ENCODE results near the gene SLC12A5. TPM values are rescaled to one million over a fixed set of nuclear protein-coding genes. Genes with fewer than 3 reads are reported as not detected.

SLC12A5 gene
- polyA plus RNA-seq (2011; rRNA removed) (3.0 and 3.5 TPM in 2 replicates), polyA plus RNA-seq (2017; fragmentation: RNase III; extraction: RNeasy Plus Mini Kit Qiagen cat#74134 plus additional on column Dnase treatment) (10.8 to 11.7 TPM (median 11.5 TPM) in 3 replicates), polyA minus RNA-seq (2011; rRNA and poly(A)+ RNA removed) (2.9 and 4.9 TPM in 2 replicates)
- polyA plus RNA-seq (2012; cell fraction: cytosol; rRNA removed): 12.7 and 14.6 TPM in 2 replicates
- 6.4 and 6.7 TPM in 2 replicates for polyA plus RNA-seq (2012; cell fraction: nucleus; rRNA removed)

GRCh38 chr20:46028772-46029371, at the start of gene SLC12A5:
SLC12A5 (plus strand) TSS chr20:46029215; CDS start chr20:46029345, 130 bp downstream.
- no peaks in the 10 kb centered on the region for H3K4me1 ChIP-seq
- ATAC-seq (no peak), FAIRE-seq (no peak), DNase-seq (ENCODE audit: low read depth in 1 of 2, low spot score in 1 of 2) (no peak)
- ChIA-PET CTCF (interaction anchor here (0.7 to 2.1 kb wide), 7 partner anchors 13 to 319 kb away, joined by 3 to 10 read pairs (median 4); no protein-coding TSS in a partner anchor), POLR2A (no interaction called here)
- TF ChIP-seq EHF (CRISPR knock-in tag; IDR thresholded peaks at IDR 0.05) (no peak), JUNB (IDR thresholded peaks at IDR 0.05) (no peak), BHLHE40 (IDR thresholded peaks at IDR 0.05; ENCODE audit: low read depth, low read length) (no peak)
- WGBS (ENCODE audit: missing lambda C conversion rate): 61% methylated on average over 51 of the region's 56 CpGs
- H3K27ac ChIP-seq: no peak within 1 kb of the TSS
- no peak within 1 kb of the TSS for H3K4me3 ChIP-seq
- H3K9me3 ChIP-seq: no peaks in the 10 kb centered on the region
- H3K4me2 ChIP-seq: no peak within 1 kb of the TSS

- DNase-seq (ENCODE audit: low read depth in 1 of 2, low spot score in 1 of 2): no peak
- FAIRE-seq: no peak
- TF ChIP-seq RCOR1 (IDR thresholded peaks at IDR 0.05; ENCODE audit: low read depth, low read length) (no peak), TFCP2L1 (CRISPR knock-in tag; IDR thresholded peaks at IDR 0.05) (no peak), REST (IDR thresholded peaks at IDR 0.05) (no peak), HOXB5 (CRISPR knock-in tag; IDR thresholded peaks at IDR 0.05) (no peak), JUNB (IDR thresholded peaks at IDR 0.05) (no peak), JUN (IDR thresholded peaks at IDR 0.05) (no peak), KDM1A (IDR thresholded peaks at IDR 0.05; ENCODE audit: low read depth) (no peak), ZSCAN20 (CRISPR knock-in tag; IDR thresholded peaks at IDR 0.05) (no peak)
- H3K4me1 ChIP-seq: peaks cover 5% of the 10 kb centered on the region
- H3K9me3 ChIP-seq: no peaks in the 10 kb centered on the region
- ChIA-PET CTCF (interaction anchor here (0.6 to 5.7 kb wide), 5 partner anchors 10 to 355 kb away, joined by 3 to 42 read pairs (median 7); no protein-coding TSS in a partner anchor), POLR2A (interaction anchor here (1.0 kb wide), 1 partner anchor 9 kb away, joined by 3 read pairs; the partner anchor contains the start of gene ZNF335)
- WGBS (ENCODE audit: missing lambda C conversion rate): 70% methylated on average over 6 of the region's 6 CpGs
- no peak overlapping the region for H3K27ac ChIP-seq
- ATAC-seq: no peak
- no peak overlapping the region for H3K4me2 ChIP-seq
- H3K4me3 ChIP-seq: no peak overlapping the region
These were observed 47.8 kb upstream of the SLC12A5 start for GRCh38 chr20:45981261-45981660.

GRCh38 chr20:45983279-45983743, 45.7 kb upstream of the SLC12A5 start:
- POLR2A ChIA-PET: interaction anchor here (1.6 kb wide), 1 partner anchor 11 kb away, joined by 8 read pairs; the partner anchor contains the start of gene ZNF335
- no peak for TF ChIP-seq CEBPB (IDR thresholded peaks at IDR 0.05)
- TF ChIP-seq USF2 (IDR thresholded peaks at IDR 0.05): no peak
- no peak for TF ChIP-seq HMGXB4 (CRISPR knock-in tag; IDR thresholded peaks at IDR 0.05; ENCODE audit: borderline replicate concordance)
- no peak for TF ChIP-seq ATOH8 (CRISPR knock-in tag; IDR thresholded peaks at IDR 0.05; ENCODE audit: low read depth)
- TF ChIP-seq KDM1A (IDR thresholded peaks at IDR 0.05; ENCODE audit: low read depth): no peak
- TF ChIP-seq REST (IDR thresholded peaks at IDR 0.05): no peak
- no peak for TF ChIP-seq TFCP2L1 (CRISPR knock-in tag; IDR thresholded peaks at IDR 0.05)
- TF ChIP-seq GATA3 (IDR thresholded peaks at IDR 0.05; ENCODE audit: borderline replicate concordance): no peak
- TF ChIP-seq EHF (CRISPR knock-in tag; IDR thresholded peaks at IDR 0.05): no peak
- no peak for TF ChIP-seq ZSCAN20 (CRISPR knock-in tag; IDR thresholded peaks at IDR 0.05)
- no peak for TF ChIP-seq FOSL2 (IDR thresholded peaks at IDR 0.05)
- TF ChIP-seq FOSL2 (CRISPR knock-in tag; IDR thresholded peaks at IDR 0.05): no peak
- no peak for TF ChIP-seq CHD2 (IDR thresholded peaks at IDR 0.05; ENCODE audit: low read length, partially characterized antibody)
- no peak for TF ChIP-seq EHMT2 (IDR thresholded peaks at IDR 0.05; ENCODE audit: low read depth)
- no peak for TF ChIP-seq FOXS1 (CRISPR knock-in tag; IDR thresholded peaks at IDR 0.05)

More at GRCh38 chr20:45983279-45983743, 45.7 kb upstream of the SLC12A5 start:
- Histone ChIP-seq H3K9me3 (no peaks in the 10 kb centered on the region), H3K4me3 (no peak overlapping the region), H3K4me1 (peaks cover 5% of the 10 kb centered on the region), H3K27ac (no peak overlapping the region), H3K4me2 (peak overlapping the region; percentile 27; the same call in 1 of the 3 replicates)
- CTCF ChIA-PET: interaction anchor here (0.8 to 5.7 kb wide), 7 partner anchors 8 to 191 kb away, joined by 4 to 42 read pairs (median 6); no protein-coding TSS in a partner anchor
- no peak for ATAC-seq
- no peak for FAIRE-seq
- DNase-seq (ENCODE audit: low read depth in 1 of 2, low spot score in 1 of 2): no peak
- WGBS (ENCODE audit: missing lambda C conversion rate): 54% methylated on average over 7 of the region's 7 CpGs
